Bronchial epithelial cell (primary cell): ENCODE measurements around the gene GLI3. TPM values are rescaled to one million over a fixed set of nuclear protein-coding genes. Genes with fewer than 3 reads are reported as not detected.
A peak's percentile ranks its signal among the peaks of the same experiment; 100 is the strongest.

Source experiments
- DNase-seq: peaks from one replicate; pipeline ENCODE4 v3.0.0-alpha.2; 2010; ENCODE audit warnings: low read depth
- FAIRE-seq: peaks from 2 replicates; lab custom pipeline; 2011; peaks lifted over from hg19 to GRCh38; lab: Jason Lieb, UNC
- H3K27me3 ChIP-seq: 2 replicates; pipeline ENCODE4 v1.5.1; 2011; ENCODE audit warnings: low read length; ENCODE audit not compliant: control insufficient read depth, insufficient read depth
- H3K36me3 ChIP-seq: 2 replicates; pipeline ENCODE4 v1.5.1; 2011; ENCODE audit warnings: low read length; ENCODE audit not compliant: control insufficient read depth, insufficient read depth
- H3K4me3 ChIP-seq: 2 replicates; pipeline ENCODE4 v1.5.1; 2011; ENCODE audit warnings: mild to moderate bottlenecking, low read depth, low read length, control low read depth
- total RNA-seq: library from RNA; depleted of rRNA; stranded (reverse); fragments of >200 nt; gene quantifications from 2 replicates; pipeline ENCODE4 v1.2.1, GENCODE V29; 2014
- TF ChIP-seq, protein P1 (sequence below): IDR thresholded peaks from 2 replicates; pipeline ENCODE4 v1.5.1; 2011; ENCODE audit warnings: mild to moderate bottlenecking, moderate library complexity, low read length, control low read depth, inconsistent platforms; ENCODE audit not compliant: insufficient read depth, severe bottlenecking

The GLI3 gene
- total RNA-seq, 1 donor from 2014 or later: 1.3 TPM

DNA sequence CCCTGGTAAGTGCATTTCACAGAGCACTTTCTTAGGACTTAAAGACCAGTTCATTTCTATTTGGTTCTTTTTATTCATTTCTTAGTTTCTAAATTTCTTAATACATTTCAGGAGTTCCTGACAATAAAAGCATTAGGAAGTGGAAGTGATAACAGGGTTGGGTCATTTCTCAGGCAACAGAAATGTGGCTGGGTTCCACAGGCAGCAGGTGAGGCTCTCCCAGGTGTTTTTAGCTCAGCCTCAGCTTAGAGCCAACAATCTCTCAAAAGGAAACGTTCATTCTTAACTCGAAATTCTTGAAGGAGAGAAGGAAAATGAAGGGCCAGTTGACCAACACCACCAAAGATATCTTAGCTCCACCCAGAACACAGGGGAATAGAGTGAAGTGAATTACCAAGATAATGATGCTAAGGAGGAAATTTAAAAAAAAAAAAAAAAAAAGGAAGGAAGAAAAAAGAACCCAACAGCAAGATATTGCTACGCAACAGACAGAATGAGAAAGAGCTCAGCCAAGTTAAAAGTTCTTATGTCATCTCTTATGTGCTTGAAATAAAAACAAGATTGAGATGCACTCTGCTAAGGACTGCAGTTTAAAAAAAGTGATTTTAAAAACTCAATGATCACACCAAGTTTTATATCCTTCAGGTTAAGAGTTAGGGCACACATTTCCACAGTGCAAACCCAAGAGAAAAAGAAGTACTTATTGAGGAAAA lies 230.1 kb downstream of the GLI3 start:
- Histone ChIP-seq H3K36me3 (peaks cover 6% of the 10 kb centered on the region), H3K27me3 (no peaks in the 10 kb centered on the region), H3K4me3 (no peak overlapping the region)
- no peak for DNase-seq
- TF ChIP-seq, protein P1, sequence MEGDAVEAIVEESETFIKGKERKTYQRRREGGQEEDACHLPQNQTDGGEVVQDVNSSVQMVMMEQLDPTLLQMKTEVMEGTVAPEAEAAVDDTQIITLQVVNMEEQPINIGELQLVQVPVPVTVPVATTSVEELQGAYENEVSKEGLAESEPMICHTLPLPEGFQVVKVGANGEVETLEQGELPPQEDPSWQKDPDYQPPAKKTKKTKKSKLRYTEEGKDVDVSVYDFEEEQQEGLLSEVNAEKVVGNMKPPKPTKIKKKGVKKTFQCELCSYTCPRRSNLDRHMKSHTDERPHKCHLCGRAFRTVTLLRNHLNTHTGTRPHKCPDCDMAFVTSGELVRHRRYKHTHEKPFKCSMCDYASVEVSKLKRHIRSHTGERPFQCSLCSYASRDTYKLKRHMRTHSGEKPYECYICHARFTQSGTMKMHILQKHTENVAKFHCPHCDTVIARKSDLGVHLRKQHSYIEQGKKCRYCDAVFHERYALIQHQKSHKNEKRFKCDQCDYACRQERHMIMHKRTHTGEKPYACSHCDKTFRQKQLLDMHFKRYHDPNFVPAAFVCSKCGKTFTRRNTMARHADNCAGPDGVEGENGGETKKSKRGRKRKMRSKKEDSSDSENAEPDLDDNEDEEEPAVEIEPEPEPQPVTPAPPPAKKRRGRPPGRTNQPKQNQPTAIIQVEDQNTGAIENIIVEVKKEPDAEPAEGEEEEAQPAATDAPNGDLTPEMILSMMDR: no peak
- no peak for FAIRE-seq

DNA sequence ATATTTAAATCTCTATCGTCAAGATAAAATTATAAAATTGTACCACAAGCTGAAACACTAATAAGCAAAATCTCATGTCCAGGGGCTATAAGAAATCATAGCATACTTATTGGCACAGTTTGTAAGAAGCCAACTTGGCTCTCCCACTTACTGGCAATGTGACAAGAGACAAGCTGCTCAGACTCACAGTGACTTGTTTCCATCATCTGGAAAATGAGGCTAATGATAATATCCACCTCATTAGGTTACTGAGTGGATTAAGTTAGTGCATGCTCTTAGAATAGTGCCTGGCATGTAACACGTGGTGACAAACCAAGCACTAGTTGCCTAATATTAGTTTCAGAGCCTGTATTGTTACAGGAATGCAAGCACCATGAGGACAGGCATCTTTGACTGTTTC lies 234.4 kb downstream of the GLI3 start:
- no peak for FAIRE-seq
- TF ChIP-seq, protein P1: no peak
- H3K36me3 ChIP-seq: no peaks in the 10 kb centered on the region
- no peak for DNase-seq
- H3K4me3 ChIP-seq: no peak overlapping the region
- H3K27me3 ChIP-seq: no peaks in the 10 kb centered on the region

DNA sequence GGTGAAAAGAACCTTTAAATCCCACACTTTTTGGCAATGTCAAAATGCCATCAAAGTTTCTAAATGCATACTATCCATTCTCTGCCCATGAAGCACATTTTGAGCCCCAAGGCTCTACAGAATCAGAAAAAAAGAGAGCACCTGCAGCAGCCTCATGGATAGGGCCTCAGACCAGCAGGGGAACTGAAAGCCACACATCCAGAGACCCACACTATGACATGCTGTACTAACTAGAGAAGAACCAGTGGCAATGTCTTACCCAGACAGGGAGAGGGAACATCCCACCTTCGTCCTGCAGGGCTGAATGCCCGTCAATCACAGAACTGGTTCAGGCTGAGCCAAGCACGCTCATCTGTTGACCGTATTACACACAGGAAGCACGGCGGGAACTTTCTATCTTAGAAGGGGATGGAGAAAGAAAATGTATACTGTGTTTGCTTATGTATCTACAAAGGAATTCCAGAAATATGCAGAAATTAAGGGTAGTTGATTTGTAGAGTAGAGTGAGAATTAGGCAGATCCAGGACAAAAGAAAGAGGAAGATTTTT lies 237.2 kb downstream of the GLI3 start:
- no peak overlapping the region for H3K4me3 ChIP-seq
- H3K36me3 ChIP-seq: no peaks in the 10 kb centered on the region
- no peaks in the 10 kb centered on the region for H3K27me3 ChIP-seq
- DNase-seq (peak; percentile 25), FAIRE-seq (no peak)
- TF ChIP-seq, protein P1: no peak

DNA sequence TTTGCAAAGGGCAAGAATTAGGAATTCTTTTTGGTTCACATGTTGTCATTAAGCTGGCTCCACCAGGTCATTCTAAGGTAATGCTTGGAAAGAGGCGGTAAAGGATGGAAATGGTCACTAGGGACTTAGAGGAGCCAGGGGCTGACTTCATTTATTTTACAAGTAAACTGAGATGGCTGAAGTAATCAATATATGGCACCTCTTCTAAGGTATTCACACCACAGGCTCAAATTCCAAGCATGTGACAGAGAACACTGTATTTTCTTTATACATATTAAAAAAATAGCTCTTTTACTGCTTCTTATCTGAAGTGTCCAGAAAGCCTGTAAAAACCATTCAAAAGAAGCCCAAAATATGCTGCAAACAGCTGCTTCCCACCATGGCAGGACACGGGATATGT lies 239.0 kb downstream of the GLI3 start:
- Histone ChIP-seq H3K27me3 (no peaks in the 10 kb centered on the region), H3K36me3 (no peaks in the 10 kb centered on the region), H3K4me3 (no peak overlapping the region)
- TF ChIP-seq, protein P1: no peak
- DNase-seq: no peak
- no peak for FAIRE-seq

DNA sequence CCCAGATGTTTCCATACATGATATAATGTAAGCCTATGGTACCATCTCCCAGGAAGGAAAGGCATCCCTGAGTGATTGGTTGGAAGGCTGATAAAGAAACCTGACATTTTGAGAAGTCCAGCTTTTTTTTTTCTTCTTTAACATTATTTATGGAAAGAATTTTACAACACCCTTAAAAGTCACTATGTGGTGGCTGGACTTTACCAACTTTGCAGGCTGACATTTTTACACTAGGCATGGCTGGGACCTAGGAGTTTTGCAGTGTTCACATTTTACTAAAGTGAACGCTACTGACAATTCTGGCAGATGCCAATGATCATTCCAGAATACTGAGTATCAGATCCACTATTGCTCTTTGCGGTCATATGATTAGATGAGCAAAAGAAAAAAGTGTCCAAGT lies 239.9 kb downstream of the GLI3 start:
- TF ChIP-seq, protein P1: no peak
- FAIRE-seq (no peak), DNase-seq (no peak)
- Histone ChIP-seq H3K4me3 (no peak overlapping the region), H3K27me3 (no peaks in the 10 kb centered on the region), H3K36me3 (no peaks in the 10 kb centered on the region)
